SK-N-SH (cell line): ENCODE data around the gene KLHL21. TPM values are rescaled to one million over a fixed set of nuclear protein-coding genes. Genes with fewer than 3 reads are reported as not detected.

Experiments used
- CTCF ChIA-PET: fragments of 300-600, 350-600 bp; formaldehyde crosslinking; extraction: SDS; loops from one replicate; lab custom pipeline; 2021; lab: Yijun Ruan, JAX
- POLR2A ChIA-PET: fragments of 350-600 bp; sonication (Branson Sonifier 250); formaldehyde crosslinking; extraction: SDS; loops from one replicate; lab custom pipeline; 2020; ENCODE audit warnings: antibody characterized with exemption, inconsistent platforms; lab: Yijun Ruan, JAX
- DNase-seq: peaks from one replicate; pipeline ENCODE4 v3.0.0; 2012
- H2AFZ ChIP-seq: fragments of 200-600 bp; sonication (generic); 2 replicates; pipeline ENCODE4 v1.8.1; 2016; ENCODE audit warnings: antibody characterized with exemption, mild to moderate bottlenecking, low read depth
- H3F3A ChIP-seq: fragments of 200-600 bp; sonication (generic); replicated peaks from 2 replicates; pipeline ENCODE3; 2016; ENCODE audit warnings: antibody characterized with exemption, mild to moderate bottlenecking; ENCODE audit not compliant: insufficient read depth
- H3K27ac ChIP-seq, 2 experiments: fragments of 200-500 bp in 1 of 2; fragments of 200-600 bp in 1 of 2; sonication (Bioruptor generic) in 1 of 2; sonication (generic), shearing (Covaris generic) in 1 of 2; 2 replicates each; pipeline versions ENCODE4 v1.5.1 to v1.6.1; 2014 to 2016; ENCODE audit warnings: low read depth in 2 of 2, inconsistent platforms in 1 of 2, low read length in 1 of 2, mild to moderate bottlenecking in 1 of 2, mixed read lengths in 1 of 2
- H3K27me3 ChIP-seq: fragments of 200-600 bp; sonication (generic), shearing (Covaris generic); 2 replicates; pipeline ENCODE4 v1.6.1; 2016; ENCODE audit warnings: mixed run types; ENCODE audit not compliant: insufficient read depth
- H3K36me3 ChIP-seq, 2 experiments: fragments of 200-500 bp in 1 of 2; fragments of 200-600 bp in 1 of 2; sonication (Bioruptor generic) in 1 of 2; sonication (generic) in 1 of 2; replicated peaks in 1 of 2; 2 replicates each; pipeline versions ENCODE3 to v1.5.1; 2014 to 2016; ENCODE audit warnings: low read length in 1 of 2, mild to moderate bottlenecking in 1 of 2; ENCODE audit not compliant: insufficient read depth in 2 of 2, control insufficient read depth in 1 of 2
- H3K4me1 ChIP-seq, 2 experiments: fragments of 200-500 bp in 1 of 2; fragments of 200-600 bp in 1 of 2; sonication (Bioruptor generic) in 1 of 2; sonication (generic), shearing (Covaris generic) in 1 of 2; 2 replicates each; pipeline versions ENCODE4 v1.5.1 to v1.6.1; 2014 to 2016; ENCODE audit warnings: low read depth in 1 of 2, low read length in 1 of 2, mixed run types in 1 of 2; ENCODE audit not compliant: insufficient read depth in 2 of 2, control insufficient read depth in 1 of 2
- H3K4me2 ChIP-seq: fragments of 200-600 bp; sonication (generic), shearing (Covaris generic); 2 replicates; pipeline ENCODE4 v1.6.1; 2017; ENCODE audit warnings: mixed run types
- H3K4me3 ChIP-seq, 2 experiments: fragments of 200-500 bp in 1 of 2; fragments of 200-600 bp in 1 of 2; sonication (Bioruptor generic) in 1 of 2; sonication (generic), shearing (Covaris generic) in 1 of 2; 2 replicates each; pipeline versions ENCODE4 v1.5.1 to v1.8.1; 2014 to 2016; ENCODE audit warnings: low read depth in 2 of 2, inconsistent platforms in 1 of 2, low read length in 1 of 2, mild to moderate bottlenecking in 1 of 2, mixed read lengths in 1 of 2, moderate library complexity in 1 of 2
- H3K79me2 ChIP-seq: fragments of 200-600 bp; sonication (generic); 2 replicates; pipeline ENCODE4 v1.8.1; 2017; ENCODE audit warnings: mild to moderate bottlenecking; ENCODE audit not compliant: insufficient read depth
- H3K9ac ChIP-seq: fragments of 200-600 bp; sonication (generic); 2 replicates; pipeline ENCODE4 v1.6.1; 2017; ENCODE audit warnings: mixed run types
- H3K9me2 ChIP-seq: fragments of 200-600 bp; sonication (generic); 2 replicates; pipeline ENCODE4 v1.6.1; 2017; ENCODE audit warnings: mixed run types
- H3K9me3 ChIP-seq: fragments of 200-600 bp; sonication (generic); 2 replicates; pipeline ENCODE4 v1.6.1; 2017; ENCODE audit warnings: mixed run types, mild to moderate bottlenecking, moderate library complexity
- H4K20me1 ChIP-seq: fragments of 200-600 bp; sonication (generic); 2 replicates; pipeline ENCODE4 v1.6.1; 2017; ENCODE audit warnings: mild to moderate bottlenecking, mixed run types; ENCODE audit not compliant: insufficient read depth
- CHD2 ChIP-seq: fragments of 150-350 bp; IDR thresholded peaks from 2 replicates; pipeline ENCODE4 v1.6.1; 2018; ENCODE audit warnings: low read length; ENCODE audit not compliant: partially characterized antibody
- ELF1 ChIP-seq: IDR thresholded peaks from 2 replicates; pipeline ENCODE4 v1.4.0; 2012
- EP300 ChIP-seq, 2 experiments: IDR thresholded peaks; 2 replicates each; pipeline versions ENCODE4 v1.4.0 to v1.6.1; 2012; ENCODE audit warnings: borderline replicate concordance in 1 of 2, low read depth in 1 of 2, low read length in 1 of 2
- EZH2phosphoT487 ChIP-seq: fragments of 200-600 bp; sonication (generic); IDR thresholded peaks from 2 replicates; pipeline ENCODE4 v1.6.1; 2017; ENCODE audit warnings: low read depth, mixed run types, mild to moderate bottlenecking, antibody characterized with exemption, moderate library complexity, borderline replicate concordance
- FOXJ3 ChIP-seq: sonication (generic); formaldehyde crosslinking; IDR thresholded peaks from 2 replicates; pipeline ENCODE4 v1.5.1; 2020; ENCODE audit warnings: mild to moderate bottlenecking, missing genetic modification reagents
- GATA2 ChIP-seq: sonication (generic); formaldehyde crosslinking; IDR thresholded peaks from 2 replicates; pipeline ENCODE4 v1.5.0; 2020; ENCODE audit warnings: mild to moderate bottlenecking, missing genetic modification reagents
- MEF2A ChIP-seq: IDR thresholded peaks from 2 replicates; pipeline ENCODE4 v1.4.0; 2012; ENCODE audit warnings: low read depth, borderline replicate concordance
- MXI1 ChIP-seq: IDR thresholded peaks from 2 replicates; pipeline ENCODE4 v1.6.1; 2012; ENCODE audit warnings: mild to moderate bottlenecking, low read depth, low read length, improper control_type of control experiment
- NRF1 ChIP-seq: IDR thresholded peaks from 2 replicates; pipeline ENCODE4 v1.6.1; 2012; ENCODE audit warnings: low read depth, mild to moderate bottlenecking, low read length
- POLR2AphosphoS5 ChIP-seq: IDR thresholded peaks from 2 replicates; pipeline ENCODE4 v1.6.1; 2012; ENCODE audit warnings: low read depth, low read length
- RAD21 ChIP-seq: IDR thresholded peaks from 2 replicates; pipeline ENCODE4 v1.6.1; 2012; ENCODE audit warnings: mild to moderate bottlenecking, low read length
- RFX5 ChIP-seq: IDR thresholded peaks from 2 replicates; pipeline ENCODE4 v1.6.1; 2012; ENCODE audit warnings: mild to moderate bottlenecking, improper control_type of control experiment, low read length
- RXRA ChIP-seq: IDR thresholded peaks from 2 replicates; pipeline ENCODE4 v1.4.0; 2012; ENCODE audit warnings: low read depth, mild to moderate bottlenecking, borderline replicate concordance
- TCF12 ChIP-seq: IDR thresholded peaks from 2 replicates; pipeline ENCODE4 v1.4.0; 2012
- WGBS: methylation state at CpG from one replicate; pipeline ENCODE4 v1.1.6; 2017; ENCODE audit warnings: low lambda C conversion rate; 5-methylcytosine and 5-hydroxymethylcytosine counted together
- polyA plus RNA-seq, 3 experiments: library from polyadenylated mRNA; depleted of rRNA; stranded (reverse); fragments of >200 nt; gene quantifications; 2 replicates each; pipeline ENCODE4 v1.2.3, GENCODE V29; 2012
- TF ChIP-seq, protein P1 (sequence below): IDR thresholded peaks from 2 replicates; pipeline ENCODE4 v1.4.0; 2012; ENCODE audit warnings: low read depth, borderline replicate concordance
- TF ChIP-seq, protein P2 (sequence below): fragments of 150-350 bp; IDR thresholded peaks from 2 replicates; pipeline ENCODE4 v1.6.1; 2017; ENCODE audit warnings: antibody characterized with exemption, low read length, low read depth, borderline replicate concordance
- TF ChIP-seq, protein P3 (sequence below): IDR thresholded peaks from 2 replicates; pipeline ENCODE4; 2012
- TF ChIP-seq, protein P4 (sequence below): IDR thresholded peaks from 2 replicates; pipeline ENCODE4 v1.4.0; 2012; ENCODE audit warnings: low read depth
- TF ChIP-seq, protein P5 (sequence below): IDR thresholded peaks from 2 replicates; pipeline ENCODE4 v1.4.0; 2012; ENCODE audit warnings: low read depth, borderline replicate concordance

The KLHL21 gene
- polyA plus RNA-seq, 1 of the 3 experiments (the other 2 are of a cell fraction): 12.5 TPM

DNA sequence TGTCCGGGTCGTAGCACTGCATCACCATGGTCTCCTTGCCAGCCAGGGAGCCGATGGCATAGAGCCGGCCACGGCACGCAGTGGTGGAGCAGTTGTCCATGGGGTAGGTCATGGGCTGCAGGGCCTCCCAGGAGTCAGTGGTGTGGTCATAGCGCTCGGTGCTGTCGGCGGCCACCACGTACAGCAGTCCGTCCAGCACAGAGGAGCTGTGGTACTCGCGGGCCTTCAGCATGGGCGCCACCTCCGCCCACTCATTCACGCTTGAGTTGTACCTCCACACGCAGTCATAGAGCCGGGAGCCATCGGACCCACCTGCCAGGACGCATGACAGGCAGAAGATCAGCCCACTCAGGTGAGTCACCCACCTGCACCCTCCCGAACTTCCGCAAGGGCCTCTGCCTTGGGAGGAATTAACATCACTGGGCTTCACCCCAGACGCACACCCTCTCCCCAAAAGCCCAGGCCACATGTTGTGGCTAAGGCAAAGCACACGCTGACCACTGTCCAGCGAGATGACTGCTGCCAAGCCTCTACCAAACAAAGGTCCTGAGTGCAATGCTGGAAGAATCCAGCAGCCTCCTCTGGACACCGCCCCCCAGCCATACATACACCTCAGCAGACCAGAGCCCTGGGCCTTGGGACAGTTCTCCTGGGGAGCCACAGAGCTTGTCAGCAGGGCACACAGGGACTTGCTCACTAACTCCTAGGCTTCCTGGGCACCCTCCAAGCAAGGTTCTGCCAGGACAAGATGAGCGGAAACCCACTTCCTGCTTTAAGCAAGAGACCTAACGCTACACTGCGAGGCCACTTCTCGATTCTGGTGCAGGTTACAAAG lies 3.3 kb downstream of the KLHL21 start:
- no peak overlapping the region for H3K9ac ChIP-seq
- H3K27me3 ChIP-seq: no peaks in the 10 kb centered on the region
- no peak overlapping the region for H3K27ac ChIP-seq
- H2AFZ ChIP-seq: no peak overlapping the region
- peaks cover 12% of the 10 kb centered on the region for H3F3A ChIP-seq
- peak overlapping the region; percentile 28; the same call in 1 of the 2 replicates for H3K4me2 ChIP-seq
- CTCF ChIA-PET: interaction anchor here (1.1 to 1.3 kb wide), 2 partner anchors 19 to 45 kb away, joined by 4 read pairs; partner anchors contain the start of gene NOL9
- H3K9me3 ChIP-seq: no peaks in the 10 kb centered on the region
- TF ChIP-seq GATA2 (no peak), RXRA (no peak), RFX5 (no peak), CHD2 (no peak), NRF1 (no peak), FOXJ3 (no peak), EZH2phosphoT487 (no peak), MXI1 (no peak), MEF2A (no peak), ELF1 (no peak), EP300 (IDR thresholded peaks at IDR 0.05; ENCODE audit: borderline replicate concordance in 1 of 2, low read depth in 1 of 2, low read length in 1 of 2) (no peak), TCF12 (no peak), POLR2AphosphoS5 (no peak), RAD21 (no peak)
- TF ChIP-seq, protein P1, sequence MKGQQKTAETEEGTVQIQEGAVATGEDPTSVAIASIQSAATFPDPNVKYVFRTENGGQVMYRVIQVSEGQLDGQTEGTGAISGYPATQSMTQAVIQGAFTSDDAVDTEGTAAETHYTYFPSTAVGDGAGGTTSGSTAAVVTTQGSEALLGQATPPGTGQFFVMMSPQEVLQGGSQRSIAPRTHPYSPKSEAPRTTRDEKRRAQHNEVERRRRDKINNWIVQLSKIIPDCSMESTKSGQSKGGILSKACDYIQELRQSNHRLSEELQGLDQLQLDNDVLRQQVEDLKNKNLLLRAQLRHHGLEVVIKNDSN: no peak
- TF ChIP-seq, protein P2, sequence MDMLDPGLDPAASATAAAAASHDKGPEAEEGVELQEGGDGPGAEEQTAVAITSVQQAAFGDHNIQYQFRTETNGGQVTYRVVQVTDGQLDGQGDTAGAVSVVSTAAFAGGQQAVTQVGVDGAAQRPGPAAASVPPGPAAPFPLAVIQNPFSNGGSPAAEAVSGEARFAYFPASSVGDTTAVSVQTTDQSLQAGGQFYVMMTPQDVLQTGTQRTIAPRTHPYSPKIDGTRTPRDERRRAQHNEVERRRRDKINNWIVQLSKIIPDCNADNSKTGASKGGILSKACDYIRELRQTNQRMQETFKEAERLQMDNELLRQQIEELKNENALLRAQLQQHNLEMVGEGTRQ: no peak
- TF ChIP-seq, protein P3, sequence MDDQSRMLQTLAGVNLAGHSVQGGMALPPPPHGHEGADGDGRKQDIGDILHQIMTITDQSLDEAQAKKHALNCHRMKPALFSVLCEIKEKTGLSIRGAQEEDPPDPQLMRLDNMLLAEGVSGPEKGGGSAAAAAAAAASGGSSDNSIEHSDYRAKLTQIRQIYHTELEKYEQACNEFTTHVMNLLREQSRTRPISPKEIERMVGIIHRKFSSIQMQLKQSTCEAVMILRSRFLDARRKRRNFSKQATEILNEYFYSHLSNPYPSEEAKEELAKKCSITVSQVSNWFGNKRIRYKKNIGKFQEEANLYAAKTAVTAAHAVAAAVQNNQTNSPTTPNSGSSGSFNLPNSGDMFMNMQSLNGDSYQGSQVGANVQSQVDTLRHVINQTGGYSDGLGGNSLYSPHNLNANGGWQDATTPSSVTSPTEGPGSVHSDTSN: no peak
- TF ChIP-seq, protein P4, sequence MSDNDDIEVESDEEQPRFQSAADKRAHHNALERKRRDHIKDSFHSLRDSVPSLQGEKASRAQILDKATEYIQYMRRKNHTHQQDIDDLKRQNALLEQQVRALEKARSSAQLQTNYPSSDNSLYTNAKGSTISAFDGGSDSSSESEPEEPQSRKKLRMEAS: no peak
- TF ChIP-seq, protein P5, sequence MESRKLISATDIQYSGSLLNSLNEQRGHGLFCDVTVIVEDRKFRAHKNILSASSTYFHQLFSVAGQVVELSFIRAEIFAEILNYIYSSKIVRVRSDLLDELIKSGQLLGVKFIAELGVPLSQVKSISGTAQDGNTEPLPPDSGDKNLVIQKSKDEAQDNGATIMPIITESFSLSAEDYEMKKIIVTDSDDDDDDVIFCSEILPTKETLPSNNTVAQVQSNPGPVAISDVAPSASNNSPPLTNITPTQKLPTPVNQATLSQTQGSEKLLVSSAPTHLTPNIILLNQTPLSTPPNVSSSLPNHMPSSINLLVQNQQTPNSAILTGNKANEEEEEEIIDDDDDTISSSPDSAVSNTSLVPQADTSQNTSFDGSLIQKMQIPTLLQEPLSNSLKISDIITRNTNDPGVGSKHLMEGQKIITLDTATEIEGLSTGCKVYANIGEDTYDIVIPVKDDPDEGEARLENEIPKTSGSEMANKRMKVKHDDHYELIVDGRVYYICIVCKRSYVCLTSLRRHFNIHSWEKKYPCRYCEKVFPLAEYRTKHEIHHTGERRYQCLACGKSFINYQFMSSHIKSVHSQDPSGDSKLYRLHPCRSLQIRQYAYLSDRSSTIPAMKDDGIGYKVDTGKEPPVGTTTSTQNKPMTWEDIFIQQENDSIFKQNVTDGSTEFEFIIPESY: no peak
- TF ChIP-seq, all 33 proteins: peak for 0
- peaks cover 4 to 22% of the 10 kb centered on the region in 2 experiments for H3K36me3 ChIP-seq
- H4K20me1 ChIP-seq: peaks cover 24% of the 10 kb centered on the region; the same call in 1 of the 2 replicates
- POLR2A ChIA-PET: no interaction called here
- H3K4me3 ChIP-seq: no peak overlapping the region
- no peak for DNase-seq
- peaks cover 10 to 26% of the 10 kb centered on the region in 2 experiments; a peak in 2 of 4 replicates for H3K4me1 ChIP-seq
- peaks cover 59% of the 10 kb centered on the region for H3K79me2 ChIP-seq
- WGBS: 96% methylated on average over 20 of the region's 31 CpGs
- H3K9me2 ChIP-seq: no peaks in the 10 kb centered on the region
